Measurements from ENCODE around the gene BCKDK. TPM values are rescaled to one million over a fixed set of nuclear protein-coding genes. Genes with fewer than 3 reads are reported as not detected.

Gene BCKDK
- total and polyA plus RNA-seq, 2 of the 13 experiments (the other 11 are each of a cell fraction or from before 2014, with no cell fraction given) = 24.9 to 42.6 TPM

DNA sequence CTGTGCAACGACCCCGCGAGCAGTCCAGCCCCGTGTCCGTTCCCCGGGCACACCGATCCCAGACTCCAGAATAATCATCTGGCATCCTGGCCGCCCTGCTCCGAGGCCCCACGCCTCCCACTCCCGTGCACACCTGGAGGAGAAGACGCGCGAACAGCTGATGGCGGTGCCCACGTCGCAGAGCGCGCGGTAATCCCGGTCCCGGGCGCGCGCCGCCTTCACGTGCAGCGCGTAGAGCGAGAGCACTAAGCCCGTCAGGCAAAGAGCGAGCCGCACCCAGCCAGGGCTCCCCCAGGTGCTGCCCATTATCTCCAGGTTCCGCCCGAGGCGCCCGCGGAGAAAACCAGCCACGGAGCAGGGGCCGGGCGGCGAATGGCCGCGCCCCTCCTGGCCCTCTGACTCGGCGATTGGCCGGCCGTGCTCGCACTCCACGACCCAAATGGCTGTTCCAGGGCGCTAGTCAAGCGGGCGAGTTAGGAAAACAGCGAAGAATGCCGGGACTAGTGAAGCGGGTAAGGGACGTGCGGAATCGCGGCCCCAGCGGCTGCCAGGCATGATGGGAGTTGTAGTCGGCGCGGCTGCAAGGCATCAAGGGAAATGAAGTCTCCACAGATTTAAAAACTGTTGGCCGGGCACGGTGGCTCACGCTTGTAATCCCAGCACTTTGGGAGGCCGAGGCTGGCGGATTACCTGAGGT, 13.6 kb upstream of the BCKDK start, which contains the start of gene VKORC1 (continued):
- TF ChIP-seq, protein P1, sequence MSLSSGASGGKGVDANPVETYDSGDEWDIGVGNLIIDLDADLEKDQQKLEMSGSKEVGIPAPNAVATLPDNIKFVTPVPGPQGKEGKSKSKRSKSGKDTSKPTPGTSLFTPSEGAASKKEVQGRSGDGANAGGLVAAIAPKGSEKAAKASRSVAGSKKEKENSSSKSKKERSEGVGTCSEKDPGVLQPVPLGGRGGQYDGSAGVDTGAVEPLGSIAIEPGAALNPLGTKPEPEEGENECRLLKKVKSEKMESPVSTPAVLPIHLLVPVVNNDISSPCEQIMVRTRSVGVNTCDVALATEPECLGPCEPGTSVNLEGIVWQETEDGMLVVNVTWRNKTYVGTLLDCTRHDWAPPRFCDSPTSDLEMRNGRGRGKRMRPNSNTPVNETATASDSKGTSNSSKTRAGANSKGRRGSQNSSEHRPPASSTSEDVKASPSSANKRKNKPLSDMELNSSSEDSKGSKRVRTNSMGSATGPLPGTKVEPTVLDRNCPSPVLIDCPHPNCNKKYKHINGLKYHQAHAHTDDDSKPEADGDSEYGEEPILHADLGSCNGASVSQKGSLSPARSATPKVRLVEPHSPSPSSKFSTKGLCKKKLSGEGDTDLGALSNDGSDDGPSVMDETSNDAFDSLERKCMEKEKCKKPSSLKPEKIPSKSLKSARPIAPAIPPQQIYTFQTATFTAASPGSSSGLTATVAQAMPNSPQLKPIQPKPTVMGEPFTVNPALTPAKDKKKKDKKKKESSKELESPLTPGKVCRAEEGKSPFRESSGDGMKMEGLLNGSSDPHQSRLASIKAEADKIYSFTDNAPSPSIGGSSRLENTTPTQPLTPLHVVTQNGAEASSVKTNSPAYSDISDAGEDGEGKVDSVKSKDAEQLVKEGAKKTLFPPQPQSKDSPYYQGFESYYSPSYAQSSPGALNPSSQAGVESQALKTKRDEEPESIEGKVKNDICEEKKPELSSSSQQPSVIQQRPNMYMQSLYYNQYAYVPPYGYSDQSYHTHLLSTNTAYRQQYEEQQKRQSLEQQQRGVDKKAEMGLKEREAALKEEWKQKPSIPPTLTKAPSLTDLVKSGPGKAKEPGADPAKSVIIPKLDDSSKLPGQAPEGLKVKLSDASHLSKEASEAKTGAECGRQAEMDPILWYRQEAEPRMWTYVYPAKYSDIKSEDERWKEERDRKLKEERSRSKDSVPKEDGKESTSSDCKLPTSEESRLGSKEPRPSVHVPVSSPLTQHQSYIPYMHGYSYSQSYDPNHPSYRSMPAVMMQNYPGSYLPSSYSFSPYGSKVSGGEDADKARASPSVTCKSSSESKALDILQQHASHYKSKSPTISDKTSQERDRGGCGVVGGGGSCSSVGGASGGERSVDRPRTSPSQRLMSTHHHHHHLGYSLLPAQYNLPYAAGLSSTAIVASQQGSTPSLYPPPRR (CRISPR knock-in tag; IDR thresholded peaks at IDR 0.05; ENCODE audit: borderline replicate concordance) = 0 out of 2 replicates have a peak, but pooled peaks have one; percentile 2
- no peak for TF ChIP-seq ZNF839 (CRISPR knock-in tag; IDR thresholded peaks at IDR 0.05; ENCODE audit: borderline replicate concordance)
- peak; percentile 86 for TF ChIP-seq HIVEP1 (CRISPR knock-in tag; IDR thresholded peaks at IDR 0.05)
- peak; percentile 97 for TF ChIP-seq DR1 (CRISPR knock-in tag; IDR thresholded peaks at IDR 0.05)
- TF ChIP-seq SP2 (CRISPR knock-in tag; IDR thresholded peaks at IDR 0.05) = peak; percentile 80
- TF ChIP-seq, protein P2, sequence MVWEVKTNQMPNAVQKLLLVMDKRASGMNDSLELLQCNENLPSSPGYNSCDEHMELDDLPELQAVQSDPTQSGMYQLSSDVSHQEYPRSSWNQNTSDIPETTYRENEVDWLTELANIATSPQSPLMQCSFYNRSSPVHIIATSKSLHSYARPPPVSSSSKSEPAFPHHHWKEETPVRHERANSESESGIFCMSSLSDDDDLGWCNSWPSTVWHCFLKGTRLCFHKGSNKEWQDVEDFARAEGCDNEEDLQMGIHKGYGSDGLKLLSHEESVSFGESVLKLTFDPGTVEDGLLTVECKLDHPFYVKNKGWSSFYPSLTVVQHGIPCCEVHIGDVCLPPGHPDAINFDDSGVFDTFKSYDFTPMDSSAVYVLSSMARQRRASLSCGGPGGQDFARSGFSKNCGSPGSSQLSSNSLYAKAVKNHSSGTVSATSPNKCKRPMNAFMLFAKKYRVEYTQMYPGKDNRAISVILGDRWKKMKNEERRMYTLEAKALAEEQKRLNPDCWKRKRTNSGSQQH (CRISPR knock-in tag; IDR thresholded peaks at IDR 0.05; ENCODE audit: low read depth) = no peak
- peak; percentile 46; the same call in 1 of the 2 replicates for TF ChIP-seq TFE3 (CRISPR knock-in tag; IDR thresholded peaks at IDR 0.05)
- no peak for TF ChIP-seq ZFP36 (IDR thresholded peaks at IDR 0.05; ENCODE audit: borderline replicate concordance, low read depth, low read length, partially characterized antibody)
- TF ChIP-seq RBM22 (optimal IDR thresholded peaks at IDR 0.05; ENCODE audit: low read length) = no peak
- TF ChIP-seq ZFX (CRISPR knock-in tag; IDR thresholded peaks at IDR 0.05; ENCODE audit: low read depth) = peak; percentile 71
- TF ChIP-seq YEATS4 (CRISPR knock-in tag; IDR thresholded peaks at IDR 0.05; ENCODE audit: borderline replicate concordance) = peak; percentile 94
- peak; percentile 75; the same call in 1 of the 2 replicates for TF ChIP-seq ZNF558 (CRISPR knock-in tag; IDR thresholded peaks at IDR 0.05; ENCODE audit: borderline replicate concordance)
- TF ChIP-seq ZNF12 (CRISPR knock-in tag; IDR thresholded peaks at IDR 0.05) = no peak; the same call in 1 of the 2 replicates
- peak; percentile 81 for TF ChIP-seq ZNF607 (CRISPR knock-in tag; IDR thresholded peaks at IDR 0.05; ENCODE audit: borderline replicate concordance)
- no peak for TF ChIP-seq ZUFSP (CRISPR knock-in tag; IDR thresholded peaks at IDR 0.05; ENCODE audit: borderline replicate concordance)
- TF ChIP-seq, protein P3, sequence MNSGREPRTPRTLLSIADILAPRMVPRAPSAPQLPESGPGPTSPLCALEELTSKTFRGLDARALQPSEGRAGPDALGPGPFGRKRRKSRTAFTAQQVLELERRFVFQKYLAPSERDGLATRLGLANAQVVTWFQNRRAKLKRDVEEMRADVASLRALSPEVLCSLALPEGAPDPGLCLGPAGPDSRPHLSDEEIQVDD (CRISPR knock-in tag; IDR thresholded peaks at IDR 0.05; ENCODE audit: borderline replicate concordance) = 0 out of 2 replicates have a peak, but pooled peaks have one; percentile 41
- TF ChIP-seq PHF5A (CRISPR knock-in tag; IDR thresholded peaks at IDR 0.05; ENCODE audit: low read depth, unreplicated experiment) = peak; percentile 35
- peak; percentile 64; the same call in 1 of the 2 replicates for TF ChIP-seq SOX5 (CRISPR knock-in tag; IDR thresholded peaks at IDR 0.05; ENCODE audit: borderline replicate concordance)
- no peak; the same call in none of the 2 replicates for TF ChIP-seq TMF1 (CRISPR knock-in tag; IDR thresholded peaks at IDR 0.05; ENCODE audit: low read depth)
